Motor neuron (in vitro differentiated cells): ENCODE results near the gene CD177. TPM values are rescaled to one million over a fixed set of nuclear protein-coding genes. Genes with fewer than 3 reads are reported as not detected.
"Not testable (repeated sequence)": the region's sequence is repeated elsewhere in the genome, so short reads cannot be mapped to it uniquely, and the experiment has no call there.

Experiments
- ATAC-seq, 8 experiments: fragments of 200-7000 bp; cut with Tn5 transposase; replicated peaks in 6 of 8; 2 replicates each; pipeline ENCODE4 v1.8.0; 2021; ENCODE audit warnings: mild to moderate bottlenecking in 8 of 8, moderate library complexity in 8 of 8
- H3K27ac ChIP-seq, 2 donors: fragments of 250-450 bp; sonication (Bioruptor Pico); 2 replicates each; pipeline ENCODE4 v1.9.0; 2021; ENCODE audit warnings: antibody characterized with exemption in 2 of 2, mild to moderate bottlenecking in 2 of 2, moderate library complexity in 1 of 2
- H3K4me1 ChIP-seq, 2 donors: fragments of 250-450 bp; sonication (Bioruptor Pico); replicated peaks in 1 of 2; 2 replicates each; pipeline ENCODE4 v1.6.1; 2021; ENCODE audit warnings: antibody characterized with exemption in 2 of 2, mild to moderate bottlenecking in 2 of 2, moderate library complexity in 1 of 2
- H3K4me3 ChIP-seq, 5 donors: fragments of 250-450 bp; sonication (Bioruptor Pico); 2 replicates each; pipeline ENCODE4 v1.9.0; 2021; ENCODE audit warnings: antibody characterized with exemption in 5 of 5, mild to moderate bottlenecking in 5 of 5, moderate library complexity in 4 of 5
- whole genome bisulfite sequencing, 10 experiments: fragments of 450-650 bp; shearing (Covaris generic); methylation state at CpG; one replicate each; pipeline ENCODE4 v1.0.0; 2022; 5-methylcytosine and 5-hydroxymethylcytosine counted together
- in situ Hi-C, 9 experiments: fragments of 400-800 bp; cut with MboI; loops; one replicate each; pipeline ENCODE4 v1.15.0; 2021; ENCODE audit warnings: low sequenced_read_pairs in 9 of 9, low pct_unique_long_range_greater_than_20kb in 2 of 9; ENCODE audit not compliant: unreplicated experiment in 9 of 9
- total RNA-seq, 8 experiments: library from RNA; unstranded; fragments of 300-600 nt; gene quantifications; 2 replicates each; pipeline versions ENCODE4 v1.2.3 to v1.2.4, GENCODE V29; 2022

CD177 gene
- total RNA-seq, 8 experiments from 2014 or later = 0.24 to 0.51 TPM; not detected in 6

DNA sequence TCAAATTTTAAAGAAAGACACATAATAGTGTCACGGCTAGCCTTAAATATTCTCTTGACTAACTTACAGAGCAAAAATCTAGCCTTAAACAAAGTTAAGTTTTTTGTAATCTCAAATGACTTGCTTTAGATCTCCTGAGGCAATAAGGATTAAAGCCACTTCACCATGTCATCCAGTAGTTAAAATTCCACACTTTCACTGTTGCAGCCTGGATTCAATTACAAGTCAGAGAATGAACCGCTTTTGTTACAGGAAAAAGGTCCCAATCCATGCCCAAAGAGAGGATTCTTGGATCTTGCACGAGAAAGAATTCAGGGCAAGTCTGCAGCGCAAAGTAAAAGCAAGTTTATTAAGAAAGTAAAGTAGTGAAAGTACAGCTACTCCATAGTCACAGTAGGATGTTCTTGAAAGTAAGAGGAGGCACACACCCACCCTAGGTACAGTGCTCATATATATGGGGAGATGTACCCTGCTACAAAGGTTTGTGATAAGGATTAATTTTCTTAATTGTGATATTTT is 34.6 kb upstream of the CD177 start:
- 3 to 100% (median 55%) methylated on average over 1 to 4 of the region's 4 CpGs for WGBS, 10 experiments
- Histone ChIP-seq H3K27ac (no peak overlapping the region), H3K4me3 (no peak overlapping the region), H3K4me1 (no peaks in the 10 kb centered on the region)
- no peak for ATAC-seq
- in situ Hi-C loops = no loop called here

- WGBS, 10 experiments = 0 to 63% (median 30%) methylated on average over 1 to 2 of the region's 2 CpGs; no CpG with 5 or more reads in 2 of the 10 experiments
- Histone ChIP-seq H3K27ac (no peak overlapping the region), H3K4me1 (no peaks in the 10 kb centered on the region), H3K4me3 (no peak overlapping the region)
- in situ Hi-C loops = no loop called here
- ATAC-seq = no peak
These were observed 32.9 kb upstream of the CD177 start for GRCh38 chr19:43320546-43320945.

DNA sequence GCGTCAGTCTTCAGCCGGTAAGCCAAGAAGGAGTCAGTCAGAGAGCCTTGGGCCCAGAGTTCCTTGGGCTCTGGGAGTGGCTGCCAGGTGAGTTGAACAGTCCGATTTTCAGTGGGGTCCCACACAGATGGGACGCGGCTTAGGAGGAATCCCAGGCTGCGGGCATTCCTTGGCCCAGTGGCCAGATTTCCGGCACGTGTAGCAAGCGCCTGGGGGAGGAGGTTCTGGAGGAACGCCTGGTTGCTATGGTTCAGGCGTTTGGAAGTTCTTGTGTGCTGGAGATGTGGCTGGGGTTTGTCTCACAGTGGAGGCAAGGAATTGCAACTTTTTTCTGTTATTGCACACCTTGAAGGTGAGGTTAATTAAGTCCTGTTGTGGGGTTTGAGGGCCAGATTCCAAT is 26.7 kb upstream of the CD177 start:
- H3K27ac ChIP-seq, H3K4me1 ChIP-seq, H3K4me3 ChIP-seq, ATAC-seq, in situ Hi-C loops: not testable (repeated sequence)
- 40 to 59% (median 43%) methylated on average over 1 to 6 of the region's 11 CpGs; no CpG with 5 or more reads in 7 of the 10 experiments for WGBS, 10 experiments

- in situ Hi-C loops, H3K4me3 ChIP-seq, H3K4me1 ChIP-seq, ATAC-seq, H3K27ac ChIP-seq: not testable (repeated sequence)
- 17 to 67% (median 40%) methylated on average over 2 to 3 of the region's 12 CpGs; no CpG with 5 or more reads in 7 of the 10 experiments for WGBS, 10 experiments
These were observed 24.9 kb upstream of the CD177 start for GRCh38 chr19:43328561-43328960.

DNA sequence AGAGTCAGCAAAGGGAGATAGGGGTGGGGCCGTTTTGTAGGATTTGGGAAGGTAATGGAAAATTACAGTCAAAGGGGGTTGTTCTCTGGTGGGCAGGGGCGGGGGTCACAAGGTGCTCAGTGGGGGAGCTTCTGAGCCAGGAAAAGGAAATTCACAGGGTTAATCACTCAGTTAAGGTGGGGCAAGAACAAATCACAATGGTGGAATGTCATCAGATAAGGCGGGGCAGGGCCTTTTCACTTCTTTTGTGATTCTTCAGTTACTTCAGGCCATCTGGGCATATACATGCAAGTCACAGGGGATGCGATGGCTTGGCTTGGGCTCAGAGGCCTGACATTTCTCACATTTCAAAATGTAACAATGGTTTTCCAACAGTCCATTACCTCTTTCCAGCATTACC is 24.4 kb upstream of the CD177 start:
- H3K27ac ChIP-seq, H3K4me1 ChIP-seq, ATAC-seq, H3K4me3 ChIP-seq, in situ Hi-C loops: not testable (repeated sequence)
- WGBS, 10 experiments = 60 to 64% methylated on average over 1 to 2 of the region's 4 CpGs; no CpG with 5 or more reads in 8 of the 10 experiments

- no peak overlapping the region for H3K4me3 ChIP-seq
- ATAC-seq = no peak
- in situ Hi-C loops = no loop called here
- H3K27ac ChIP-seq = no peak overlapping the region
- 17 to 100% (median 41%) methylated on average over 1 of the region's 2 CpGs; no CpG with 5 or more reads in 4 of the 10 experiments for WGBS, 10 experiments
- no peaks in the 10 kb centered on the region for H3K4me1 ChIP-seq
These were observed 23.5 kb upstream of the CD177 start for GRCh38 chr19:43329989-43330388.

- Histone ChIP-seq H3K27ac (no peak overlapping the region), H3K4me3 (no peak overlapping the region), H3K4me1 (no peaks in the 10 kb centered on the region)
- ATAC-seq = no peak
- in situ Hi-C loops = no loop called here
- whole genome bisulfite sequencing, 10 experiments = 20 to 83% (median 61%) methylated on average over 1 to 6 of the region's 11 CpGs
These were observed 22.6 kb upstream of the CD177 start for GRCh38 chr19:43330726-43331434.

GRCh38 chr19:43331435-43332010 is 22.0 kb upstream of the CD177 start:
- in situ Hi-C loops = no loop called here
- Histone ChIP-seq H3K4me3 (no peak overlapping the region), H3K27ac (no peak overlapping the region), H3K4me1 (no peaks in the 10 kb centered on the region)
- WGBS, 10 experiments = 20 to 94% (median 73%) methylated on average over 1 to 3 of the region's 4 CpGs; no CpG with 5 or more reads in 6 of the 10 experiments
- ATAC-seq = no peak

GRCh38 chr19:43332058-43332922 is 21.2 kb upstream of the CD177 start:
- ATAC-seq = no peak
- Histone ChIP-seq H3K4me3 (no peak overlapping the region), H3K4me1 (no peaks in the 10 kb centered on the region), H3K27ac (no peak overlapping the region)
- in situ Hi-C loops = no loop called here
- 0 to 95% (median 56%) methylated on average over 2 to 7 of the region's 10 CpGs; no CpG with 5 or more reads in 3 of the 10 experiments for WGBS, 10 experiments

GRCh38 chr19:43336508-43336907 is 17.0 kb upstream of the CD177 start:
- 44 to 91% (median 77%) methylated on average over 1 to 2 of the region's 2 CpGs; no CpG with 5 or more reads in 2 of the 10 experiments for WGBS, 10 experiments
- ATAC-seq, H3K4me1 ChIP-seq, H3K4me3 ChIP-seq, H3K27ac ChIP-seq, in situ Hi-C loops: not testable (repeated sequence)

DNA sequence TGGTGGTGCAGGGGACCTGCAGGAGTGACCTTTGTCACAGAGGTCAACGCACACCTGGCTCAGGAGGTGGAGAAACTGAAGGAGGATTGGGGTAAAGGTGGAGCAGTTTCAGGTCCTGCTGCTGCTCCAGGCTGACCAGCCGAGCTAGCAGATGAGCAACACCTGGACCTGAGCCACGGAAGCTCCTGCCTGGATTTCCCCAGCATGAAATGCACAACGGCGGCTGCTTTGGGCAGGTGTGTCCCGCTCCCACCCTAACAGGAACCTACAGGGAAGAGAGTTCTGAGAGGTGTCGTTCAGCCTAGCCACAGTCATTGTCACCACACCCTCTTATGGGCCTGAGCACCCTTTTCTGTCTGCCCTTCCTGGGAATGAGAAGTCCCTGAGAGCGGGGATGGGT is 15.7 kb upstream of the CD177 start:
- no peak overlapping the region for H3K27ac ChIP-seq
- WGBS, 10 experiments = 43 to 100% (median 73%) methylated on average over 1 to 5 of the region's 8 CpGs; no CpG with 5 or more reads in 4 of the 10 experiments
- H3K4me3 ChIP-seq = no peak overlapping the region
- in situ Hi-C loops = no loop called here
- ATAC-seq = no peak
- no peaks in the 10 kb centered on the region for H3K4me1 ChIP-seq

GRCh38 chr19:43338530-43338929 is 15.0 kb upstream of the CD177 start:
- H3K4me1 ChIP-seq = no peaks in the 10 kb centered on the region
- peak in 1 of 8 experiments; percentile 22 for ATAC-seq
- WGBS, 10 experiments = 0 to 50% (median 29%) methylated on average over 1 to 4 of the region's 5 CpGs; no CpG with 5 or more reads in 1 of the 10 experiments
- in situ Hi-C loops = no loop called here
- no peak overlapping the region for H3K4me3 ChIP-seq
- no peak overlapping the region for H3K27ac ChIP-seq
